ENCODE measurements around the gene CEBPG. TPM values are rescaled to one million over a fixed set of nuclear protein-coding genes. Genes with fewer than 3 reads are reported as not detected.

The CEBPG gene
- total and polyA plus RNA-seq, 9 of the 15 experiments (the other 6 are each of a cell fraction or from before 2014, with no cell fraction given) = 9.5 to 34.9 (median 30.9) TPM

- TF ChIP-seq ZNF318 (IDR thresholded peaks at IDR 0.05; ENCODE audit: borderline replicate concordance in 1 of 2, low read depth in 1 of 2) = no peak
- TF ChIP-seq TRIM28 (IDR thresholded peaks at IDR 0.05) = no peak
- TF ChIP-seq ZNF830 (CRISPR knock-in tag; IDR thresholded peaks at IDR 0.05) = no peak
- TF ChIP-seq TCF7 (IDR thresholded peaks at IDR 0.05; ENCODE audit: borderline replicate concordance) = no peak
- TF ChIP-seq GTF3C2 (IDR thresholded peaks at IDR 0.05; ENCODE audit: borderline replicate concordance, extremely low read depth, insufficient read length) = no peak
- no peak for TF ChIP-seq NR2C2 (CRISPR knock-in tag; IDR thresholded peaks at IDR 0.05)
- no peak for TF ChIP-seq NR2C2 (tag; IDR thresholded peaks at IDR 0.05)
- TF ChIP-seq ZNF57 (CRISPR knock-in tag; IDR thresholded peaks at IDR 0.05) = no peak
- no peak for TF ChIP-seq SFPQ (IDR thresholded peaks at IDR 0.05; ENCODE audit: low read depth, low read length)
- no peak for TF ChIP-seq SMARCA5 (IDR thresholded peaks at IDR 0.05)
- TF ChIP-seq, protein P1, sequence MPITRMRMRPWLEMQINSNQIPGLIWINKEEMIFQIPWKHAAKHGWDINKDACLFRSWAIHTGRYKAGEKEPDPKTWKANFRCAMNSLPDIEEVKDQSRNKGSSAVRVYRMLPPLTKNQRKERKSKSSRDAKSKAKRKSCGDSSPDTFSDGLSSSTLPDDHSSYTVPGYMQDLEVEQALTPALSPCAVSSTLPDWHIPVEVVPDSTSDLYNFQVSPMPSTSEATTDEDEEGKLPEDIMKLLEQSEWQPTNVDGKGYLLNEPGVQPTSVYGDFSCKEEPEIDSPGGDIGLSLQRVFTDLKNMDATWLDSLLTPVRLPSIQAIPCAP (CRISPR knock-in tag; IDR thresholded peaks at IDR 0.05; ENCODE audit: borderline replicate concordance) = no peak
- no peak for TF ChIP-seq ZNF224 (CRISPR knock-in tag; IDR thresholded peaks at IDR 0.05)
- TF ChIP-seq ZC3H4 (CRISPR knock-in tag; IDR thresholded peaks at IDR 0.05; ENCODE audit: borderline replicate concordance) = no peak
- no peak for TF ChIP-seq NCOA4 (IDR thresholded peaks at IDR 0.05; ENCODE audit: partially characterized antibody)
These were observed 15.4 kb downstream of the CEBPG start (continued) for GRCh38 chr19:33388725-33389420.

All from K562 (cell line).